SK-N-SH (cell line): Measurements from ENCODE around the gene CUX1. TPM values are rescaled to one million over a fixed set of nuclear protein-coding genes. Genes with fewer than 3 reads are reported as not detected.

Experiments used
- CTCF ChIA-PET: fragments of 300-600, 350-600 bp; formaldehyde crosslinking; extraction: SDS; loops from one replicate; lab custom pipeline; 2021; lab: Yijun Ruan, JAX
- POLR2A ChIA-PET: fragments of 350-600 bp; sonication (Branson Sonifier 250); formaldehyde crosslinking; extraction: SDS; loops from one replicate; lab custom pipeline; 2020; ENCODE audit warnings: antibody characterized with exemption, inconsistent platforms; lab: Yijun Ruan, JAX
- DNase-seq: peaks from one replicate; pipeline ENCODE4 v3.0.0; 2012
- H2AFZ ChIP-seq: fragments of 200-600 bp; sonication (generic); 2 replicates; pipeline ENCODE4 v1.8.1; 2016; ENCODE audit warnings: antibody characterized with exemption, mild to moderate bottlenecking, low read depth
- H3F3A ChIP-seq: fragments of 200-600 bp; sonication (generic); replicated peaks from 2 replicates; pipeline ENCODE3; 2016; ENCODE audit warnings: antibody characterized with exemption, mild to moderate bottlenecking; ENCODE audit not compliant: insufficient read depth
- H3K27ac ChIP-seq, 2 experiments: fragments of 200-500 bp in 1 of 2; fragments of 200-600 bp in 1 of 2; sonication (Bioruptor generic) in 1 of 2; sonication (generic), shearing (Covaris generic) in 1 of 2; 2 replicates each; pipeline versions ENCODE4 v1.5.1 to v1.6.1; 2014 to 2016; ENCODE audit warnings: low read depth in 2 of 2, inconsistent platforms in 1 of 2, low read length in 1 of 2, mild to moderate bottlenecking in 1 of 2, mixed read lengths in 1 of 2
- H3K27me3 ChIP-seq: fragments of 200-600 bp; sonication (generic), shearing (Covaris generic); 2 replicates; pipeline ENCODE4 v1.6.1; 2016; ENCODE audit warnings: mixed run types; ENCODE audit not compliant: insufficient read depth
- H3K36me3 ChIP-seq, 2 experiments: fragments of 200-500 bp in 1 of 2; fragments of 200-600 bp in 1 of 2; sonication (Bioruptor generic) in 1 of 2; sonication (generic) in 1 of 2; replicated peaks in 1 of 2; 2 replicates each; pipeline versions ENCODE3 to v1.5.1; 2014 to 2016; ENCODE audit warnings: low read length in 1 of 2, mild to moderate bottlenecking in 1 of 2; ENCODE audit not compliant: insufficient read depth in 2 of 2, control insufficient read depth in 1 of 2
- H3K4me1 ChIP-seq, 2 experiments: fragments of 200-500 bp in 1 of 2; fragments of 200-600 bp in 1 of 2; sonication (Bioruptor generic) in 1 of 2; sonication (generic), shearing (Covaris generic) in 1 of 2; 2 replicates each; pipeline versions ENCODE4 v1.5.1 to v1.6.1; 2014 to 2016; ENCODE audit warnings: low read depth in 1 of 2, low read length in 1 of 2, mixed run types in 1 of 2; ENCODE audit not compliant: insufficient read depth in 2 of 2, control insufficient read depth in 1 of 2
- H3K4me2 ChIP-seq: fragments of 200-600 bp; sonication (generic), shearing (Covaris generic); 2 replicates; pipeline ENCODE4 v1.6.1; 2017; ENCODE audit warnings: mixed run types
- H3K4me3 ChIP-seq, 2 experiments: fragments of 200-500 bp in 1 of 2; fragments of 200-600 bp in 1 of 2; sonication (Bioruptor generic) in 1 of 2; sonication (generic), shearing (Covaris generic) in 1 of 2; 2 replicates each; pipeline versions ENCODE4 v1.5.1 to v1.8.1; 2014 to 2016; ENCODE audit warnings: low read depth in 2 of 2, inconsistent platforms in 1 of 2, low read length in 1 of 2, mild to moderate bottlenecking in 1 of 2, mixed read lengths in 1 of 2, moderate library complexity in 1 of 2
- H3K79me2 ChIP-seq: fragments of 200-600 bp; sonication (generic); 2 replicates; pipeline ENCODE4 v1.8.1; 2017; ENCODE audit warnings: mild to moderate bottlenecking; ENCODE audit not compliant: insufficient read depth
- H3K9ac ChIP-seq: fragments of 200-600 bp; sonication (generic); 2 replicates; pipeline ENCODE4 v1.6.1; 2017; ENCODE audit warnings: mixed run types
- H3K9me2 ChIP-seq: fragments of 200-600 bp; sonication (generic); 2 replicates; pipeline ENCODE4 v1.6.1; 2017; ENCODE audit warnings: mixed run types
- H3K9me3 ChIP-seq: fragments of 200-600 bp; sonication (generic); 2 replicates; pipeline ENCODE4 v1.6.1; 2017; ENCODE audit warnings: mixed run types, mild to moderate bottlenecking, moderate library complexity
- H4K20me1 ChIP-seq: fragments of 200-600 bp; sonication (generic); 2 replicates; pipeline ENCODE4 v1.6.1; 2017; ENCODE audit warnings: mild to moderate bottlenecking, mixed run types; ENCODE audit not compliant: insufficient read depth
- ELF1 ChIP-seq: IDR thresholded peaks from 2 replicates; pipeline ENCODE4 v1.4.0; 2012
- GABPA ChIP-seq: IDR thresholded peaks from 2 replicates; pipeline ENCODE4 v1.4.0; 2012; ENCODE audit warnings: low read depth, mild to moderate bottlenecking
- MAX ChIP-seq: IDR thresholded peaks from 2 replicates; pipeline ENCODE4 v1.4.0; 2012; ENCODE audit warnings: low read depth
- MXI1 ChIP-seq: IDR thresholded peaks from 2 replicates; pipeline ENCODE4 v1.6.1; 2012; ENCODE audit warnings: mild to moderate bottlenecking, low read depth, low read length, improper control_type of control experiment
- RCOR1 ChIP-seq: fragments of 150-350 bp; IDR thresholded peaks from 2 replicates; pipeline ENCODE4 v1.6.1; 2017; ENCODE audit warnings: antibody characterized with exemption, low read length
- SIN3A ChIP-seq: IDR thresholded peaks from 2 replicates; pipeline ENCODE4 v1.6.1; 2012; ENCODE audit warnings: low read depth, mild to moderate bottlenecking, low read length, moderate library complexity, borderline replicate concordance
- SMC3 ChIP-seq: IDR thresholded peaks from 2 replicates; pipeline ENCODE4 v1.6.1; 2012; ENCODE audit warnings: low read depth, low read length, improper control_type of control experiment
- TEAD4 ChIP-seq: IDR thresholded peaks from 2 replicates; pipeline ENCODE4 v1.4.0; 2012; ENCODE audit warnings: mild to moderate bottlenecking, borderline replicate concordance; ENCODE audit not compliant: insufficient read depth
- USF1 ChIP-seq: IDR thresholded peaks from 2 replicates; pipeline ENCODE4 v1.4.0; 2012; ENCODE audit warnings: low read depth, borderline replicate concordance
- WGBS: methylation state at CpG from one replicate; pipeline ENCODE4 v1.1.6; 2017; ENCODE audit warnings: low lambda C conversion rate; 5-methylcytosine and 5-hydroxymethylcytosine counted together
- polyA plus RNA-seq, 3 experiments: library from polyadenylated mRNA; depleted of rRNA; stranded (reverse); fragments of >200 nt; gene quantifications; 2 replicates each; pipeline ENCODE4 v1.2.3, GENCODE V29; 2012
- TF ChIP-seq, protein P1 (sequence below): IDR thresholded peaks from 2 replicates; pipeline ENCODE4; 2012
- TF ChIP-seq, protein P2 (sequence below): IDR thresholded peaks from 2 replicates; pipeline ENCODE4 v1.4.0; 2012; ENCODE audit warnings: low read depth, borderline replicate concordance

CUX1 gene
- polyA plus RNA-seq, 1 of the 3 experiments (the other 2 are of a cell fraction): 68.6 TPM

DNA sequence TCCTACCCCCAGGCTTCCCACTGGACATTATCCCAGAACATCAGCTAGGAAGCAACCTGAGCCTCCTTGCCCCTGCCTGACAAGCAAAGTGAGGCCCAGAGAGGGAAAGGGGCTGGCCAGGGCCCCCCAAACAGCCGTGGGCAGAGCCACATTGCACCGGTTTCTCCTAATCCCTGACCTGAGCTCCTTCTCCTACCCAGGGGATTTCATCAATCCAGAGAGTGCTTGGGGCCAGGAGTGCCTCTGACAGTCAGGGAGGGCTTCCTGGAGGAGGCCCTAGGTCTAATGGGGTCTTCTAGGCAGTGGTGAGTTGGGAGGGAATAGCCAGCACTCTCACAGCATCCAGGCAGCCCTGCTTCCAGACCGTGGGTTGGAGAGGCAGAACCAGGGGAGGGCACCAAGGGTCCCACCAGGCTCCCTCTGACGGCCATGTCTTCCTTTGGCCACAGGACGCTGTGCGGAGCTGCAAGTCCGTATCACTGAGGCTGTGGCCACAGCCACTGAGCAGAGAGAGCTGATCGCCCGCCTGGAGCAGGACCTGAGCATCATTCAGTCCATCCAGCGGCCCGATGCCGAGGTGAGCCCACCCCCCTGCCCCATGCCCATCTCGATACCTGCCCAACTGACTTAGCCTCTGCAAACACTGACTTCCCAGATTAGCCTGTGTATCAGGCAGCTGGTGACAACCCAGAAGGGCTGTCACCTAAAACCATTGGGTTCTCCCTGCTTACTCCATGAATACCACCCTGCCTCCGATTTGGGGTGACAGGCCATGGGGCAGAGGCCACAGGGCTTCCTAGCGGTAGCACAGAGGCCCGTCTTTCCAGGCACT lies 455.7 kb downstream of the CUX1 start:
- Histone ChIP-seq H3K27ac (no peak overlapping the region), H3K36me3 (no peaks in the 10 kb centered on the region), H3K9ac (no peak overlapping the region), H3F3A (no peaks in the 10 kb centered on the region), H3K27me3 (no peaks in the 10 kb centered on the region), H3K4me2 (no peak overlapping the region; the same call in 1 of the 2 replicates), H4K20me1 (no peaks in the 10 kb centered on the region; the same call in 1 of the 2 replicates), H3K79me2 (no peaks in the 10 kb centered on the region), H3K4me1 (peaks cover 0 to 22% of the 10 kb centered on the region in 2 experiments; a peak in 1 of 4 replicates), H3K9me2 (no peaks in the 10 kb centered on the region), H3K4me3 (no peak overlapping the region), H3K9me3 (no peaks in the 10 kb centered on the region), H2AFZ (no peak overlapping the region)
- DNase-seq: no peak
- 84% methylated on average over 10 of the region's 16 CpGs for WGBS
- TF ChIP-seq ELF1 (no peak), RCOR1 (no peak), SMC3 (no peak), TEAD4 (no peak), SIN3A (no peak)
- ChIA-PET CTCF (interaction anchor here (0.6 to 7.9 kb wide), 54 partner anchors 9 to 883 kb away, joined by 3 to 119 read pairs (median 4); partner anchors contain the start of genes CUX1, PRKRIP1 and SH2B2), POLR2A (interaction anchor here (0.5 kb wide), 1 partner anchor 410 kb away, joined by 5 read pairs; no protein-coding TSS in a partner anchor)

- TF ChIP-seq USF1 (peak; percentile 87), GABPA (no peak), MXI1 (no peak), MAX (peak; percentile 39; the same call in 1 of the 2 replicates)
- TF ChIP-seq, protein P1, sequence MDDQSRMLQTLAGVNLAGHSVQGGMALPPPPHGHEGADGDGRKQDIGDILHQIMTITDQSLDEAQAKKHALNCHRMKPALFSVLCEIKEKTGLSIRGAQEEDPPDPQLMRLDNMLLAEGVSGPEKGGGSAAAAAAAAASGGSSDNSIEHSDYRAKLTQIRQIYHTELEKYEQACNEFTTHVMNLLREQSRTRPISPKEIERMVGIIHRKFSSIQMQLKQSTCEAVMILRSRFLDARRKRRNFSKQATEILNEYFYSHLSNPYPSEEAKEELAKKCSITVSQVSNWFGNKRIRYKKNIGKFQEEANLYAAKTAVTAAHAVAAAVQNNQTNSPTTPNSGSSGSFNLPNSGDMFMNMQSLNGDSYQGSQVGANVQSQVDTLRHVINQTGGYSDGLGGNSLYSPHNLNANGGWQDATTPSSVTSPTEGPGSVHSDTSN: 0 out of 2 replicates have a peak, but pooled peaks have one; percentile 22
- TF ChIP-seq, protein P2, sequence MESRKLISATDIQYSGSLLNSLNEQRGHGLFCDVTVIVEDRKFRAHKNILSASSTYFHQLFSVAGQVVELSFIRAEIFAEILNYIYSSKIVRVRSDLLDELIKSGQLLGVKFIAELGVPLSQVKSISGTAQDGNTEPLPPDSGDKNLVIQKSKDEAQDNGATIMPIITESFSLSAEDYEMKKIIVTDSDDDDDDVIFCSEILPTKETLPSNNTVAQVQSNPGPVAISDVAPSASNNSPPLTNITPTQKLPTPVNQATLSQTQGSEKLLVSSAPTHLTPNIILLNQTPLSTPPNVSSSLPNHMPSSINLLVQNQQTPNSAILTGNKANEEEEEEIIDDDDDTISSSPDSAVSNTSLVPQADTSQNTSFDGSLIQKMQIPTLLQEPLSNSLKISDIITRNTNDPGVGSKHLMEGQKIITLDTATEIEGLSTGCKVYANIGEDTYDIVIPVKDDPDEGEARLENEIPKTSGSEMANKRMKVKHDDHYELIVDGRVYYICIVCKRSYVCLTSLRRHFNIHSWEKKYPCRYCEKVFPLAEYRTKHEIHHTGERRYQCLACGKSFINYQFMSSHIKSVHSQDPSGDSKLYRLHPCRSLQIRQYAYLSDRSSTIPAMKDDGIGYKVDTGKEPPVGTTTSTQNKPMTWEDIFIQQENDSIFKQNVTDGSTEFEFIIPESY: no peak
- TF ChIP-seq, all 33 proteins: peak for 3
- no peak for DNase-seq
- 64% methylated on average over 20 of the region's 23 CpGs for WGBS
Measured at GRCh38 chr7:102273749-102274712, 456.6 kb downstream of the CUX1 start.

More at GRCh38 chr7:102273749-102274712, 456.6 kb downstream of the CUX1 start:
- Histone ChIP-seq H3K4me3 (no peak overlapping the region), H3K9me2 (no peaks in the 10 kb centered on the region), H3K36me3 (no peaks in the 10 kb centered on the region), H3K9ac (no peak overlapping the region), H3K27ac (no peak overlapping the region), H3F3A (no peaks in the 10 kb centered on the region), H2AFZ (no peak overlapping the region), H3K4me2 (no peak overlapping the region; the same call in 1 of the 2 replicates), H3K9me3 (no peaks in the 10 kb centered on the region), H3K27me3 (no peaks in the 10 kb centered on the region), H3K4me1 (peaks cover 0 to 22% of the 10 kb centered on the region in 2 experiments; a peak in 1 of 4 replicates), H4K20me1 (no peaks in the 10 kb centered on the region; the same call in 1 of the 2 replicates), H3K79me2 (no peaks in the 10 kb centered on the region)
- CTCF ChIA-PET: interaction anchor here (1.6 to 7.9 kb wide), 15 partner anchors 8 to 765 kb away, joined by 3 to 119 read pairs (median 30); partner anchors contain the start of gene CUX1
- POLR2A ChIA-PET: no interaction called here
